C4-2B (cell line): Measurements from ENCODE around the gene SLC22A16.

Experiments used
- ZFX ChIP-seq: fragments of 450-650 bp; IDR thresholded peaks from 2 replicates; pipeline ENCODE4 v1.6.1; 2017
- TF ChIP-seq, protein P1 (sequence below): fragments of 450-650 bp; conservative IDR thresholded peaks from 2 replicates; pipeline ENCODE4 v1.5.1; 2017; ENCODE audit warnings: mild to moderate bottlenecking

DNA sequence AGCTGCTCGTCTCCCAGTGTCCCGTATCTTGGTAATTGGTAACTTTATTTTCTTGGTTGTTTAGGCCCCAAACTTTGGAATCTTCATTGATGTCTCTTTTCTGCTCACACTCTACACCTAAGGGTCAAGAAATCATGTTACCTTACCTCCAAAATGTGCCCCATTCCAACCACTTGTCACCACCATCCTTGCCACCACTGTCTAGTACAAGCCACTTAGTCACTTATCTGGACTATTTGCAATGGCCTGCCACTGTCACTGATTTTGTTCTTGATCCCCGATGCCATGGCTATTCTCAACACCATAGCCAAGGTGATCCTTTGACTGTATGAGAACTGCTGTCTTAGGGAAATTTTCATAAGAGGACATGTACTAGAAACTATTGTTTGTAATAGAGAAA, 46.0 kb upstream of the SLC22A16 start:
- TF ChIP-seq, protein P1, sequence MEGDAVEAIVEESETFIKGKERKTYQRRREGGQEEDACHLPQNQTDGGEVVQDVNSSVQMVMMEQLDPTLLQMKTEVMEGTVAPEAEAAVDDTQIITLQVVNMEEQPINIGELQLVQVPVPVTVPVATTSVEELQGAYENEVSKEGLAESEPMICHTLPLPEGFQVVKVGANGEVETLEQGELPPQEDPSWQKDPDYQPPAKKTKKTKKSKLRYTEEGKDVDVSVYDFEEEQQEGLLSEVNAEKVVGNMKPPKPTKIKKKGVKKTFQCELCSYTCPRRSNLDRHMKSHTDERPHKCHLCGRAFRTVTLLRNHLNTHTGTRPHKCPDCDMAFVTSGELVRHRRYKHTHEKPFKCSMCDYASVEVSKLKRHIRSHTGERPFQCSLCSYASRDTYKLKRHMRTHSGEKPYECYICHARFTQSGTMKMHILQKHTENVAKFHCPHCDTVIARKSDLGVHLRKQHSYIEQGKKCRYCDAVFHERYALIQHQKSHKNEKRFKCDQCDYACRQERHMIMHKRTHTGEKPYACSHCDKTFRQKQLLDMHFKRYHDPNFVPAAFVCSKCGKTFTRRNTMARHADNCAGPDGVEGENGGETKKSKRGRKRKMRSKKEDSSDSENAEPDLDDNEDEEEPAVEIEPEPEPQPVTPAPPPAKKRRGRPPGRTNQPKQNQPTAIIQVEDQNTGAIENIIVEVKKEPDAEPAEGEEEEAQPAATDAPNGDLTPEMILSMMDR, result no peak
- no peak for TF ChIP-seq ZFX
